RPMI8226 (cell line): Measurements from ENCODE around the gene AMBN.

Experiments
- DNase-seq: peaks from one replicate; pipeline ENCODE4 v3.0.0-alpha.2; 2015

Gene AMBN, protein sequence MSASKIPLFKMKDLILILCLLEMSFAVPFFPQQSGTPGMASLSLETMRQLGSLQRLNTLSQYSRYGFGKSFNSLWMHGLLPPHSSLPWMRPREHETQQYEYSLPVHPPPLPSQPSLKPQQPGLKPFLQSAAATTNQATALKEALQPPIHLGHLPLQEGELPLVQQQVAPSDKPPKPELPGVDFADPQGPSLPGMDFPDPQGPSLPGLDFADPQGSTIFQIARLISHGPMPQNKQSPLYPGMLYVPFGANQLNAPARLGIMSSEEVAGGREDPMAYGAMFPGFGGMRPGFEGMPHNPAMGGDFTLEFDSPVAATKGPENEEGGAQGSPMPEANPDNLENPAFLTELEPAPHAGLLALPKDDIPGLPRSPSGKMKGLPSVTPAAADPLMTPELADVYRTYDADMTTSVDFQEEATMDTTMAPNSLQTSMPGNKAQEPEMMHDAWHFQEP

DNA sequence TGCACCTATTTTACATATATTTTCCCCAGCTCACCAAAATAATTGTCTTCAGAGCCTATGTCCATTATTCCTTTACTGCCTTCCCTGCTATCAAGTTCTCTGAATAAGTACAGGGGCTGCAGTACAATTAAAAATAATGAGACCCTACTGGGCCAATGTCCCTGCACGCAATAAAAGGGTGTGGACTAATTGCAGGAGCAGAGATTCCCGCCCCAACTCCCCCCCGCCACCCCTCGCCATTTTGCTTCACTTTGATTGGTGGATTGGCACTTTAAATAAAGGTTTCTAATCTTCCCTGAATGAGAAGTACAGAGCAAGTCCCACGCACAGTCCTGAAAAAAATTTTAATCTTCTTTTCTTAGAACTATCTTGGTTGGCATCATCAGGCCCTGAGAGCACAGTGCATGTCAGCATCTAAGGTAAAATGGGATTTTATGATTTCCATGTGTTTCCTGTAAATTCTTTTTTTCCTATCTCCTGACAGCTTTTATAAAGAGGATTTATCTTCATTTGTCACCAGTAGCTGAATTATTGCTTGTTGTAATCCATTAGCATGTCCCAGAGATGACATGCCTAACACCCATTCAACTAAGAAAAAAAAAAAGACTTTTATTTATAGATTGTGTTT, at the start of gene AMBN:
Gene AMBN, plus strand, starts transcription at position 302 of the 628 bp plus-strand sequence. Its CDS starts 103 bp downstream, at position 405.
- no peak for DNase-seq

GRCh38 chr4:70544279-70544868, 47.7 kb upstream of the AMBN start:
- peak; percentile 41 for DNase-seq

- no peak for DNase-seq
Observed at GRCh38 chr4:70556856-70557255, 35.2 kb upstream of the AMBN start.

DNA sequence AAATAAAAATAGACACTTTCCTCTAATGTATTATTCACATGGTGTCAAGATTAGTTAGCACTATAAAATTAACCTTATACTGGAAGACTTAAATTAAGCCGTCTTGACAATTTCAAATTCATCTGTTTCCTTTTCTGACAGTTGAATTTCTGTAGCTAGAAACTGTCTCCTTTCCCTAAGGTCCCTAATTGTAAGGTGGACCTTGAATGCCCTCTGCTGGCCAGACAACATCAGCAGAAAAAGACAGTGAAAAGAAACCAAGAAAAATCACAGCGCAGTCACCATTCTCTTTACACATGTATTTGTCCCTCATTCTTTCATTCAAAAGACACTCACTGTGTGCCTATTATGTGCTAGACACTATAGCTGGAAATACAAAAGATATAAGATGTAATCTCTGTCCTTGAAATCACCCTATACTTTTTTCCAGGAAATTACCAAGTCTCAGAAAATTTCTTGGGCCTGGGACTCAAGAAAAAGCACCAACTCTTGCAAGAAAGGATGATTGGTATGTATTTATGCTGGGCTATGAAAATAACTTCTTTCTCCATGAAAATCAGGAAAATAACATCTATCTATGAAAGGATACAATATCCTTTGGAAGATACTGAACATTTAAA, 32.7 kb upstream of the AMBN start:
- peak; percentile 61 for DNase-seq

- DNase-seq, result no peak
Observed at GRCh38 chr4:70559924-70560323, 32.1 kb upstream of the AMBN start.

GRCh38 chr4:70564033-70564432, 28.0 kb upstream of the AMBN start:
- no peak for DNase-seq

DNA sequence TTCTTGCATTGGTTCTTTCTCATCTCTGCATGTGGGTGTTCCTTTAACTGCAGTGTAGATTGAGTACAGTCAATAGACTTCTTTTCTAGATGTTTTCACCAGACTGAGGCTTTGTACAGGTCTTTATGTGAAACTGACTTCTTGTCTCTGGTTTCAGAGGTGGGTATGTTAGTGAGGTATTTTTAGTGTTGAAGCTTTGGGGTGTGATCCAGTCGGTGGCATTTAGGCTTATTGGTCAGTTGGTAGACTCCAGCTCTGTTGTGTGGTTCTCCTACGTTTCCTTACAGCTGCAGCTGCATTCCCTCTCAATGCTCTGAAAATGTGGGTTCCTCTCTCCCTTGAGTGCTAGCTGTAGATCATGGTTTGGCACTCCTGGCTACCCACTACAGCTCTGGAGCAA, 21.3 kb upstream of the AMBN start:
- DNase-seq, result no peak

DNA sequence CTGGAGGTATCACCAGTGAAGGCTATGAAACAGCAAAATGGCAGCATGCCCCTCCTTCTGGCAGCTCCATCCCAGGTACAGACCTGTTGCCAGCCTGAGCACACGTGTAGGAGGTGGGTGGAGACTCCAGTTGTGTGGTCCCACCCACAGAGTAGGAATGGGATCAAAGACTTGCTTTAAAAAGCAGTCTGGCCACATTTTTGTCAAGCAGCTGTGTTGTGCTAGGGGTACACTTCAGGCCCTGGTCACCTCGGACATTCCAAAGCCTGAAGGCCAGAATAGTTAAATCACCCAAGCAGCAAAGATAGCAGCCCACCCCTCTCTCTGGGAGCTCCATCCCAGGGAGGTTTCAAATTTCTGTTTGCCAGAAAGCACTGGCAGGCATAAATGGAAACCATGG, 20.3 kb upstream of the AMBN start:
- no peak for DNase-seq

DNA sequence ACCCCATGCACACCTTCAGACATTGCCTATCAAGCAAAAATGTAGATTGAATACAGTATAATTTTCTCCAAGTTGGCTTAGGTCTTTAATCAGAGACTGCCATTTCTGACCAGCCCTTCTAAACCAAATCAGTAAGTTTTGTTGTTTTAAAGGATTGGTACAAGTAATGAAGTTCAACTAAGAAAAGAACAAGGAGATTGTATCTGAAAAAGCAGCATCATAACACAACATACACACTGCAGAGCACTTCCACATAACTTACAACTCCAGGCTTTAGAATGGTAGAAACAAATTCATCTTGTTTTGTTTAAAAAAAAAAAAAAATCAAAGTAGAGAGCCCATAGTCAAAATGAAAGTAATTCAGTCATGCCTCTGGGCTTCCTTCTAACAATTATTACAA, 16.1 kb upstream of the AMBN start:
- DNase-seq, result no peak

DNA sequence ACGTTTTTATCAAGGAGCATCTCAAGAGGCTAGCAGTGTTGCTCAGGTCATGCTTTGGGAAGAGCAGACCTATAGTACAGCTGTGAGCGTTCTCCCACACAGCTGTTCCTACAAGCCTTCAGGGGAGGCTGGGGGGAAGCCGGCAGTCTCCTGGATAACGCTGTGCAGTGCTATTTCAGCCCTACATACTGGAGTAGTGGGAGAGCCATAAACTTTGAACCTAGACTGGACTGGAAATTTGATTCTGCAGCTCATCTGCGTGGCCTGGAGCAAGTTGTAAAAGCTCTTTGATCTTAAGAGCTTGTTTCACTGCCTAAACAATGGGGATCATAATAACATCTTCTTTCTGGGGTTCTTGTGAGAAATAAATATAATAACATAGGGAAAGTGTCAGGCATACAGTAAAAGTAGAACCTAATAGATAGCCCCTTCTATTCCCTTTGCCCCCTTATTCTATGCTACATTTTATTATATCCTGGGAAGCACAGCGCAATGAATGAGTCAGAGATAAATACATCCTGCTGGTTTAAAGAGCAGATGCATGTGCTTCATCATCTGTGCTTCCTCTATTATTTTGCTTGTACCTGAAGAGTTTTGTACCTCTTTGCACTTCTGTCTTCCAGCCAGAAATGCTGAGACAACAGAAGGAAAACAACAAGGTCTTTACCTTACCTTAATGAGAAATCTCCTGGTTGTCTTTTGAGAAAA, 14.7 kb upstream of the AMBN start:
- no peak for DNase-seq

DNA sequence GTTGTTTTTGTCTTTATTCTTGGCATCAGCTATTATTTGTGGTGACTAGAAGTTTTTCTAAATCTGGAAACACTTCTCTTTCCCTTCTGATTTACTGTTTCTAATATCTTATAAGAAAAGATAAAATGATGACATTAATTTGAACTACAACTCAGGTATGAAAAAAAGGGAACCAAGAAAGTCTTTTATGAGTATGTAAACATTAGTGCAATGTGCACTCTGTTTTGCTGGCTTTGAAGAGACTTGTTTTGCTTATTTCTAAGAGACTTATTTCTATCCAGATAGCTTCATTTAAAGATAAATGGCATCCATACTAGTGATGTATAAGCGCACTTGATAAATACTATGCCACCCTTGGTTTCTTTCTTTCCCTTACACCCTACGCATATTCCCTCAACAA, 10.1 kb upstream of the AMBN start:
- peak; percentile 5 for DNase-seq

DNA sequence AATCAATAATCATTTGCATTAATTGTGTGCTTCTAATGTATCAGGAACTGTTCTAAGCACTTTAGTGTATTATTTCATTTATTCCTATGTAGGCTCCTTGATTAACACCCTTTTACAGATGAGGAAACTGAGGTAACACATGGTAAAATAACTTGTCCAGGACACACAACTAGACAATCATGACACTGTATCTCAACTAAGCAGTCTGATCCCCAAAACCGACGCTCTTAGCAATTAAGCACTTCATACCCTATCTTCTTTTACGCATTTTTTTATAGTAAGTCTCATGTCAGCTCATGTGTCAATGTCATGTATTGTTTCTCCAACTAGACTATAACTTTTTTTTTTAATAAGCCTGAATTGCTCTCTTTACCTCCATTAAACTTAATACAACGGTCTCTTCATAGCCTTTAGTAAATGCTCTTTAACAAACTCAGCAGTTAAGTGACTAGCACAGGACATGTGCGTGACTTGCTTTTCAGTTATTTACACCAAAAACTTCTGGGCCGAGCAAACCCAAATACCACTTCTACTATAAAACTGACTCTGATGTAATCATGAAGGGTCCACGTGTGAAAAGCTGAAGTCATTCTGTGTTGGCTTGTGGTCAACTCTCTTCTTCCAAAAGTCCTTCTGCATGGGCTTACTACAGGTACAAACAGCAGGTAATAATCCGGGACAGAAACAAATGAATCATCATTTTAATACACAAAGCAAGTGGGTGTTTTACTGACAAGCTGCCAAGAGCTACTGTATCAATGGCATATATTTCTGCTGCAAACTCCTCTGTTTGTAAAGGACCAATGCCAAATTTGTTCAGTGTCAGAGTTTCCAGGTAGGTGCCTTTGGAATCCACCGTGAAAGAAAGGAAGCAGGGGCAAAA, 7.9 kb upstream of the AMBN start:
- DNase-seq, result peak; percentile 73

DNA sequence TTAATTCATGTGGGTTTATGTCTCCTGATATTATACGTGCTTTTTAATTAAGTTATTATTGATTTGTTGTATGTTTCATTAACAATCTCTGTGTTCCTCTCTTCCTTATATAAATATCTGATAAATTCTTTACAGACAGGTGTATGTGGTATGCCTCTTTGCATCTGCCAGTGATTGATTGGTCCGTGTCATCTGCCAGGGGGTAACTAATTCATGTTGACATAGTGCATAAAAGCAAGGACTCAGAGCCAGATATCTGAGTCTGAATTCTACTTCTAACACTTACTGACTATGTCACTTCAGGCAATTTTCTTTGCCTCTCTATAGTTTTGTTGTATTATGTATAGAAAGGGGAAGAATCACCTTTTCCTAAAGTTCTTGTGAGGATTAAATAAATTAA, 5.2 kb upstream of the AMBN start:
- DNase-seq, result no peak

DNA sequence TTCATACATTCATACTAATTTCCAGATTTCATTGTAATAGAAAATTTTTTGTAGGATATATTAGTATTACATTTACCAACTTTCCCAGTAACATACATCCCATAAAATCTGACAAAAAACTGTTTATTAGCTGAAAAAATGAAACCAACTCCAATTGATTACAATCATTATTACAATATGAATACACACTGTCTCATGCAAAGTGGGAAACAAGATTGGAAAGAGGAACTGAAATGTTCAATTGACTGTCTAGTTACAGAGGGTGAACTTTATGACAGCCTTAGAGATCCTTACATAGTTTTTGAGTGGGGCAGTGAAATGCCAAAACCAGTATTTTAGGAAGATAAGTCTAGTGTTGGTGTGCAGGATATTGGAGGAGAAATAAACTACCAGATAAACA, 2.3 kb upstream of the AMBN start:
- DNase-seq, result peak; percentile 18

DNA sequence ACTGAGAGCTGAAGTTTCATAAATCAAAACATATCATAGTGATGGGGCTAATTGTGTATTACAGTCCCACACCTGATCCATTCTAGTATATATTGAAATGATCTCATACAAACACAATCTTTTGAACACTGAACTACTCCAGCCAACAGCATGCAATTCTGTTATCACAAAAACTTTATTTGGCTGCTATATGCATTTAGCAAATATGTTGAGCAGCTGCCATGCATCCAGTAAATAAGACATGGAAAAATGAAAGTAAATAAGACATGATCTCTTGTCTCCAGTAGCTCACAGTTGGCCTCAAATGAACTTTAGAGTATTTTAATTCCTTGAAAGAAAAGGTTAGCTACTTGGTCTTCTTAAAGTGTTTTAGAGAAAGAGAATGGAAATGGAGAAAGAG, 2.1 kb downstream of the AMBN start:
- DNase-seq, result no peak

GRCh38 chr4:70600305-70600704, 8.2 kb downstream of the AMBN start:
- DNase-seq, result no peak

DNA sequence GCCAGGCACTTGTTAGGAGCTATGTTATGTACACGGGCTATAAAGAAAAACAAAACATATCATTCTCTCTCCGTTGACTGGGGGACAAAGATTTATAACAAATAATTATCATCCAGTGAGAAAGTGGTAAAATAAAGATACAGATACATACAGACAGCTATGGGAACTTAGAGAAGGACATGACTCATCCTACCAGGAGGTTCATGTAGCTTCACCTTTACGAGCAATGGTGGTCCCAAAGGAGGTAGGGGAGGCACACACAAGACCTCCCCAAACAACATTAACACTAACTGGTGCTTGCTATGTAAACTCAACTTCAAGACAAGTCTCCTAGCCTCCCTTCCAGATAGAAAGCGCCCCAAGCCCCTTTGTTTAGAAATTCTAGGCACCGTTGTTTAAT, 8.9 kb downstream of the AMBN start:
- no peak for DNase-seq

DNA sequence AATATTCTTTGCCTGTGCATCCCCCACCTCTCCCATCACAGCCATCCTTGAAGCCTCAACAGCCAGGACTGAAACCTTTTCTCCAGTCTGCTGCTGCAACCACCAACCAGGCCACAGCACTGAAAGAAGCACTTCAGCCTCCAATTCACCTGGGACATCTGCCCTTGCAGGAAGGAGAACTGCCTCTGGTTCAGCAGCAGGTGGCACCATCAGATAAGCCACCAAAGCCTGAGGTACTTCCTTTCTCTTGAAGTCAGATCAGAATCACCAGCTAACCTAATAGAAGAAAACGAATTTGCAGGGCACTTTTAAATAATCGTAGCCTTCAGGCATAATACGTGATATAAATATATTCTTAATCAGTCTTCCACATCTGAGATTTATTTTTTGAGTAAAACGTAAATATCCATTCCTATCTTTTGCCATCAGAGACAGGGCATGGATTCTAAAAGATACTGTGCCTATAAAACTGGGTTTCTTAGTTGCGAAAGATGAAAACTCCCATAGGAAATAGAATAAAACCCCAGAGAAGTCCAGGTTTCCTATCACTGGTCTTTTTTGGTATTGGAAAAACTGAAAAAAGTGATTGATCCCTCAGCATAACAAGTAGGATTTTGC, 9.5 kb downstream of the AMBN start:
- peak; percentile 74 for DNase-seq

GRCh38 chr4:70603856-70604255, 11.8 kb downstream of the AMBN start:
- no peak for DNase-seq

GRCh38 chr4:70606459-70606858, 14.4 kb downstream of the AMBN start:
- DNase-seq, result no peak

GRCh38 chr4:70607334-70607853, 15.3 kb downstream of the AMBN start:
- no peak for DNase-seq
